ENCODE results near the gene QSOX2.

The QSOX2 gene

DNA sequence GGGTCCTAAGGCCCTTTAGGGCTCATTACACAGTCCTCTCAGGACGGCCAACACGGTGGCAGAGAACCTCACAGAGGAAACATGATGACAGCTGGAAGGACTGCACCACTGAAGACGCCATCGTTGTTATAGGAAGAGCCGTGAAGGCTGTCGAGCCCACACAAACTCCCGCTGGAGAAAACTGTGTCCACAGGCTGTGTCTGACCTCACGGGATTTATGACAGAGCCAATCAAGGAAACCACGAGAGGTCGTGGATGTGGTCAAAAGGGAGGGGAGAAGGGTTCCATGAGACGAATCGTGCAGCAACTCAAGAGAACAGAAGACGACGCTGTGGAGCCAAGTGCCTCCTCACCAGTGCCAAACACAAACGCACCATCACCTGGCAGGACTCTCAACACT lies 12.2 kb downstream of the QSOX2 start:
- H3K4me3 ChIP-seq (IDR thresholded peaks at IDR 0.05; ENCODE audit: insufficient read depth, low read depth, low read length): no peak overlapping the region
- no peak overlapping the region for H3K9ac ChIP-seq
- TF ChIP-seq, protein P1, sequence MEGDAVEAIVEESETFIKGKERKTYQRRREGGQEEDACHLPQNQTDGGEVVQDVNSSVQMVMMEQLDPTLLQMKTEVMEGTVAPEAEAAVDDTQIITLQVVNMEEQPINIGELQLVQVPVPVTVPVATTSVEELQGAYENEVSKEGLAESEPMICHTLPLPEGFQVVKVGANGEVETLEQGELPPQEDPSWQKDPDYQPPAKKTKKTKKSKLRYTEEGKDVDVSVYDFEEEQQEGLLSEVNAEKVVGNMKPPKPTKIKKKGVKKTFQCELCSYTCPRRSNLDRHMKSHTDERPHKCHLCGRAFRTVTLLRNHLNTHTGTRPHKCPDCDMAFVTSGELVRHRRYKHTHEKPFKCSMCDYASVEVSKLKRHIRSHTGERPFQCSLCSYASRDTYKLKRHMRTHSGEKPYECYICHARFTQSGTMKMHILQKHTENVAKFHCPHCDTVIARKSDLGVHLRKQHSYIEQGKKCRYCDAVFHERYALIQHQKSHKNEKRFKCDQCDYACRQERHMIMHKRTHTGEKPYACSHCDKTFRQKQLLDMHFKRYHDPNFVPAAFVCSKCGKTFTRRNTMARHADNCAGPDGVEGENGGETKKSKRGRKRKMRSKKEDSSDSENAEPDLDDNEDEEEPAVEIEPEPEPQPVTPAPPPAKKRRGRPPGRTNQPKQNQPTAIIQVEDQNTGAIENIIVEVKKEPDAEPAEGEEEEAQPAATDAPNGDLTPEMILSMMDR (conservative IDR thresholded peaks at IDR 0.05; ENCODE audit: low read depth, low read length): no peak
- H2AFZ ChIP-seq (ENCODE audit: low read depth): no peak overlapping the region
- no peaks in the 10 kb centered on the region for H4K20me1 ChIP-seq (ENCODE audit: insufficient read depth)
- H3K36me3 ChIP-seq (ENCODE audit: insufficient read depth): no peaks in the 10 kb centered on the region
- H3K4me1 ChIP-seq (ENCODE audit: low read depth, poor library complexity, severe bottlenecking): peaks cover 8% of the 10 kb centered on the region
- H3K79me2 ChIP-seq (ENCODE audit: insufficient read depth, low read depth): peaks cover 8% of the 10 kb centered on the region; the same call in 1 of the 2 replicates
- H3K4me2 ChIP-seq: no peak overlapping the region
- H3K27ac ChIP-seq: no peak overlapping the region
- H3K27me3 ChIP-seq (ENCODE audit: insufficient read depth, low read depth): no peaks in the 10 kb centered on the region

DNA sequence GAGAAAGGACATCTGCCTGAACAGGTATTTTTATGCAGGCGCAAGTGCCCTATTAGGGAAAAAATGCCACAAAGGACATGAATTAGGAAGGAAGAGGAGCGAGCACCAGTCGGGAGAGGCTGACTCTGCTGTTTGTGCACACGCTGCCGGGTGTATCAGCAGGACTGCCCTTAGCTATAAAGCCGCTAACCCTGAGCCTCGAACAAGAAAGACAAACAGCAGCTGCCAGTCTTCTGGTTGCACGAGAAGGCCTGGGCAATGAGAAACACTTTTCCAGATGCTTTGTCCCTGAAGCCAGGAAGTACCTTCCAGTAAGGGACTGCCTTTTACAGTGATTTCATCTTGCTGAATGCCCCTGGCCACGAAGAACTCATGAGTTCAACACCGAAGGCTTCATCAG lies 12.6 kb downstream of the QSOX2 start:
- Histone ChIP-seq H3K36me3 (ENCODE audit: insufficient read depth) (no peaks in the 10 kb centered on the region), H3K79me2 (ENCODE audit: insufficient read depth, low read depth) (peaks cover 4% of the 10 kb centered on the region; the same call in 1 of the 2 replicates), H3K4me3 (IDR thresholded peaks at IDR 0.05; ENCODE audit: insufficient read depth, low read depth, low read length) (no peak overlapping the region), H3K27me3 (ENCODE audit: insufficient read depth, low read depth) (no peaks in the 10 kb centered on the region), H3K27ac (no peak overlapping the region), H3K4me1 (ENCODE audit: low read depth, poor library complexity, severe bottlenecking) (peaks cover 3% of the 10 kb centered on the region), H3K4me2 (no peak overlapping the region), H2AFZ (ENCODE audit: low read depth) (no peak overlapping the region), H3K9ac (no peak overlapping the region), H4K20me1 (ENCODE audit: insufficient read depth) (no peaks in the 10 kb centered on the region)
- TF ChIP-seq, protein P1 (conservative IDR thresholded peaks at IDR 0.05; ENCODE audit: low read depth, low read length): no peak

DNA sequence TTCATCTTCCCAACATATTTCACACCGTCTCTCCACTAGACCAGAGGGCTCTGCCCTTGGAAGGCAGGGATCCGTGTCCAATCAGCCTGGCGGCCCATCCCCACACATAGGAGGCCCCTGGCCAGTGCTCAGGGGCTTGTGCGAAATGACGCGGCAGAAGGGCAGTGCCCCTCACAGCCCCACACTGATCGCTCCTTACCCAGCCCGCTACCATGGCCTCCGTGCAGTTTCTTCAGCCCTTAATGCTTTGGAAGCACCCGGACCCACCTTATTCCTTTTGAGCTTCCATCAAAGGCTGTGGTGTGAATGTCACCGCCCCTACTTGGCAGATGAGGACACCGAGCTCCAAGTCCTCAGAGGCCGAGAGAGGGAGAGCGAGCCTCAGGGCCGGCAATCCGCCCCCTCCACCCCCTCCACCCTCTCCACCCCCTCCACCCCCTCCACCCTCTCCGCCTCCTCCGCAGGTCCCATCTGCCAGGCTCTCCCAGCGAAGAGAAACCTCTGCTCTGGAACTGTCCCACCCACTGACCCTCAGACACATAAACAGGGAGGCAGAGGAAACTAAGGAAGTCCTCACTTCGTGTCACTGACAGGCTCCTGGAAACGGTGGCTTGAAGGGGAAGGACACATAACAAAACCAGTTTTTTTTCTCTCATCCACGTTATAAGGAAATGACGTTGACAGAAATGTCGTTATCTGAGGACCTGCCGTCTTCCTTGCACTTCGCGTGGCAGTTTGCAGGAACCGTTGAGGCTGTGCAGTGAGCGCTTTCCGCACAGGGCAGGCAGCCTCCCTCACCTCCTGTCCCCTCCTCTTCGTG lies 13.9 kb downstream of the QSOX2 start:
- Histone ChIP-seq H3K4me2 (no peak overlapping the region), H3K79me2 (ENCODE audit: insufficient read depth, low read depth) (no peaks in the 10 kb centered on the region)

DNA sequence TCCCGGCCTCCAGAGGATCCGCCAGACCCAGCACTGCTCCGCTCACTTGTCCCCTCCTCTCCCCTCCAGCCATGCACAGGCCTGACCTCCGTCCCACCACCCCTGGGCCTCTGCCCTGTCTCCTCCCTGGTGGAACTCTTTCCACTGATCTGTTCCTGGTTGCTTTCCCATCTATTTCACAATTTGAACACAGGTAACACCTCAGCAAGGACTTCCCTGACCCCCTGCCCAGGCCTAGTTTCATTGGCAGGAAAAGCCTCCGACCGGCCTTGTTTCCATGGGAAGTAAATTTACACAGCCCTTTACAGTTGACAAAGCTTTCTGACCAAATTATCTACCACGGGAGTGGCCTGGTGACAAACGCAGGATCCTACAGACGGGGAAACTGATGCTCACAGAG lies 14.8 kb downstream of the QSOX2 start:
- H4K20me1 ChIP-seq (ENCODE audit: insufficient read depth): no peaks in the 10 kb centered on the region
- H3K36me3 ChIP-seq (ENCODE audit: insufficient read depth): no peaks in the 10 kb centered on the region
- no peaks in the 10 kb centered on the region for H3K27me3 ChIP-seq (ENCODE audit: insufficient read depth, low read depth)
- TF ChIP-seq, protein P1 (conservative IDR thresholded peaks at IDR 0.05; ENCODE audit: low read depth, low read length): no peak
- no peak overlapping the region for H3K4me2 ChIP-seq
- H3K79me2 ChIP-seq (ENCODE audit: insufficient read depth, low read depth): no peaks in the 10 kb centered on the region
- H3K27ac ChIP-seq: no peak overlapping the region
- H3K9ac ChIP-seq: no peak overlapping the region
- no peak overlapping the region for H2AFZ ChIP-seq (ENCODE audit: low read depth)
- H3K4me1 ChIP-seq (ENCODE audit: low read depth, poor library complexity, severe bottlenecking): no peaks in the 10 kb centered on the region
- no peak overlapping the region for H3K4me3 ChIP-seq (IDR thresholded peaks at IDR 0.05; ENCODE audit: insufficient read depth, low read depth, low read length)

More for the DNA sequence above, 13.9 kb downstream of the QSOX2 start:
- Histone ChIP-seq H3K9ac (no peak overlapping the region), H4K20me1 (ENCODE audit: insufficient read depth) (no peaks in the 10 kb centered on the region), H3K36me3 (ENCODE audit: insufficient read depth) (no peaks in the 10 kb centered on the region), H3K4me3 (IDR thresholded peaks at IDR 0.05; ENCODE audit: insufficient read depth, low read depth, low read length) (no peak overlapping the region), H3K4me1 (ENCODE audit: low read depth, poor library complexity, severe bottlenecking) (no peaks in the 10 kb centered on the region), H3K27ac (no peak overlapping the region), H2AFZ (ENCODE audit: low read depth) (no peak overlapping the region), H3K27me3 (ENCODE audit: insufficient read depth, low read depth) (no peaks in the 10 kb centered on the region)
- TF ChIP-seq, protein P1 (conservative IDR thresholded peaks at IDR 0.05; ENCODE audit: low read depth, low read length): no peak
